ENCODE data around the gene NEU2. TPM values are rescaled to one million over a fixed set of nuclear protein-coding genes. Genes with fewer than 3 reads are reported as not detected.

NEU2 gene
- polyA plus RNA-seq (2012; ENCODE audit: insufficient read length, low read depth) = not detected

- TF ChIP-seq REST (IDR thresholded peaks at IDR 0.05; ENCODE audit: insufficient read depth in 1 of 2, low read depth in 2 of 2, low read length in 2 of 2) (no peak), FOXP2 (optimal IDR thresholded peaks at IDR 0.05; ENCODE audit: borderline replicate concordance, extremely low read depth, extremely low read length, insufficient read depth) (no peak), POLR2AphosphoS5 (IDR thresholded peaks at IDR 0.05; ENCODE audit: low read depth, low read length) (no peak), TAF1 (IDR thresholded peaks at IDR 0.05; ENCODE audit: borderline replicate concordance, insufficient read depth, low read length) (no peak), SIN3A (IDR thresholded peaks at IDR 0.05; ENCODE audit: borderline replicate concordance, insufficient read depth, low read length) (no peak)
Measured at GRCh38 chr2:233032551-233033320, at the start of gene NEU2. Gene NEU2 (plus strand): TSS chr2:233032672. CDS start chr2:233032672, 0 bp downstream.

DNA sequence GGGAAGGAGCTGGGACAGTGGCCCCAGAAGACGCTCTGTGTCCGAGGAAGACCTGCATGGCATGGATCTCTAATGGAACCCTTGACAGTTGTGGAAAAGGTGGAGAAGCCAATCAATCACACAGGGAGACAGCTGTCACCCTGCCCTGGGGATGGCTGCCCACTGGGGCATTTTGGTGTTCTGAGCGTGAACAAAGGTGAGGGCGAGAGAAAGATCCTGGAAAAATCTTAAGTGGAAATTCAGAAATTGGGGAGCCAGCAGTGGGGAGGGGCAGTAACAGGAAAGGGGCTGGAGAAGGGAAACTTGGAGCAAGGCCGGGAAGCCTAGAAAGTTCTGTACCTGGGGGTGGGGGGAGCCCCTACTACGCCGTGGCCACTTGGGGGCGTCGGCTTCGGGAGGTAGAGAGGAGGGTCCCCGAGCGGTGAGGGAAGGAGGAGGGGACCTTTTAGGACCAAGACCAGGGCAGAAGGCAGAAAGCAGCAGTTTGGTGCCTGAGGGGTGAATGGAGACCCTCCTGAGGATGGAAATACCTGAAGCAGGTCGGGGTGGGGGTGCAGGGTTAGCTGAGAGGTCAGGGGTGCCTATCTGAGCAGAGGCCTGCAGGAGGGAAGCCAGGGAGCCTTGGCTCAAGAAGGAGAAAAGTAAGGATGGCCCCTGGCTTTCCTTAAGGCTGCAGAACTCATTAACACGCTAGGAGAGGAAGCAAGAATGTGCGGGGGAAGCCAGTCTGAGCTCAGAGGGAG, 49.4 kb upstream of the NEU2 start:
- TF ChIP-seq TAF1 (IDR thresholded peaks at IDR 0.05; ENCODE audit: borderline replicate concordance, insufficient read depth, low read length) = no peak
- TF ChIP-seq FOXP2 (optimal IDR thresholded peaks at IDR 0.05; ENCODE audit: borderline replicate concordance, extremely low read depth, extremely low read length, insufficient read depth) = no peak
- no peak for TF ChIP-seq SIN3A (IDR thresholded peaks at IDR 0.05; ENCODE audit: borderline replicate concordance, insufficient read depth, low read length)
- no peak for TF ChIP-seq POLR2AphosphoS5 (IDR thresholded peaks at IDR 0.05; ENCODE audit: low read depth, low read length)
- no peak for TF ChIP-seq REST (IDR thresholded peaks at IDR 0.05; ENCODE audit: insufficient read depth in 1 of 2, low read depth in 2 of 2, low read length in 2 of 2)

DNA sequence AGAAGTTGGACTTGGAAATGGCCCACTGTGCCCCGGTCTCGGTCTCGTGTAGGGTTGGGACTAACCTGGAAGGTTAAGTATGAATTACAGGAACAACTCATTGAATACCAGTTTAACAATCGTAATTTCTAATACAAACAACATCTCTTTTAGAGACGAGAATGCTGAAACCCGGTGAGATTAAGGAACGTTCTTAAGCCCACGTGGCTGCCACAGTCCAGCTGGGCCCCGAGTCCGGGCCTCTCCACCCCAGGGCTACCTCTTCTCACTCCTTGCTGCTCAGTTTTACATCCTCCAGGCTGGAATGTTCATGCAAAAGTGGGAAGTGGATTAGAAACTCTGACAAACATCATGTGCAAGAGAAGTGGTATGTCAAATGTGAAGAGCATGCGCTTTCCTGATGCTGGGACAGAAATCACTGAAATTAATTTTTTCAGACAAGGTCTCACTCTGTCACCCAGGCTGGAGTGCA, 48.8 kb upstream of the NEU2 start:
- TF ChIP-seq POLR2AphosphoS5 (IDR thresholded peaks at IDR 0.05; ENCODE audit: low read depth, low read length) = no peak
- no peak for TF ChIP-seq FOXP2 (optimal IDR thresholded peaks at IDR 0.05; ENCODE audit: borderline replicate concordance, extremely low read depth, extremely low read length, insufficient read depth)
- no peak for TF ChIP-seq SIN3A (IDR thresholded peaks at IDR 0.05; ENCODE audit: borderline replicate concordance, insufficient read depth, low read length)
- TF ChIP-seq TAF1 (IDR thresholded peaks at IDR 0.05; ENCODE audit: borderline replicate concordance, insufficient read depth, low read length) = no peak
- no peak for TF ChIP-seq REST (IDR thresholded peaks at IDR 0.05; ENCODE audit: insufficient read depth in 1 of 2, low read depth in 2 of 2, low read length in 2 of 2)

GRCh38 chr2:232984451-232985207, 47.8 kb upstream of the NEU2 start:
- no peak for TF ChIP-seq FOXP2 (optimal IDR thresholded peaks at IDR 0.05; ENCODE audit: borderline replicate concordance, extremely low read depth, extremely low read length, insufficient read depth)
- no peak for TF ChIP-seq SIN3A (IDR thresholded peaks at IDR 0.05; ENCODE audit: borderline replicate concordance, insufficient read depth, low read length)
- TF ChIP-seq REST (IDR thresholded peaks at IDR 0.05; ENCODE audit: insufficient read depth in 1 of 2, low read depth in 2 of 2, low read length in 2 of 2) = no peak
- TF ChIP-seq TAF1 (IDR thresholded peaks at IDR 0.05; ENCODE audit: borderline replicate concordance, insufficient read depth, low read length) = no peak
- no peak for TF ChIP-seq POLR2AphosphoS5 (IDR thresholded peaks at IDR 0.05; ENCODE audit: low read depth, low read length)
